Chondrocyte (in vitro differentiated cells): Measurements from ENCODE around the gene FAM120AOS. TPM values are rescaled to one million over a fixed set of nuclear protein-coding genes. Genes with fewer than 3 reads are reported as not detected.
A peak's percentile ranks its signal among the peaks of the same experiment; 100 is the strongest.

Experiments used
- DNase-seq: peaks from one replicate; pipeline ENCODE4 v3.0.0; 2021; ENCODE audit warnings: mixed read lengths, low spot score
- H3K27ac Mint-ChIP-seq: one replicate; pipeline ENCODE4 v1.8.0; 2021; ENCODE audit warnings: mild to moderate bottlenecking, moderate library complexity, mixed read lengths; ENCODE audit not compliant: unreplicated experiment
- H3K27me3 Mint-ChIP-seq: 2 replicates; pipeline ENCODE4 v1.8.0; 2021; ENCODE audit warnings: low read depth, mixed read lengths
- H3K36me3 Mint-ChIP-seq: 2 replicates; pipeline ENCODE4 v1.8.0; 2021; ENCODE audit warnings: low read depth, mixed read lengths
- H3K4me1 Mint-ChIP-seq: 2 replicates; pipeline ENCODE4 v1.8.0; 2021; ENCODE audit warnings: low read depth, mild to moderate bottlenecking, mixed read lengths
- H3K4me3 Mint-ChIP-seq: one replicate; pipeline ENCODE4 v1.8.0; 2021; ENCODE audit warnings: mild to moderate bottlenecking, moderate library complexity, mixed read lengths; ENCODE audit not compliant: unreplicated experiment
- H3K9me3 Mint-ChIP-seq: 2 replicates; pipeline ENCODE4 v1.8.0; 2021; ENCODE audit warnings: low read depth, mixed read lengths
- total RNA-seq: library from RNA; stranded (reverse); gene quantifications from 3 replicates; pipeline ENCODE4 v1.2.1, GENCODE V29; 2021
- TF ChIP-seq, protein P1 (sequence below): fragments of 200-600 bp; sonication (generic); IDR thresholded peaks from 2 replicates; pipeline ENCODE4 v1.5.0; 2021; ENCODE audit warnings: antibody characterized with exemption, mild to moderate bottlenecking, moderate library complexity

Gene FAM120AOS
- total RNA-seq, 1 donor from 2014 or later: 41.4 TPM

DNA sequence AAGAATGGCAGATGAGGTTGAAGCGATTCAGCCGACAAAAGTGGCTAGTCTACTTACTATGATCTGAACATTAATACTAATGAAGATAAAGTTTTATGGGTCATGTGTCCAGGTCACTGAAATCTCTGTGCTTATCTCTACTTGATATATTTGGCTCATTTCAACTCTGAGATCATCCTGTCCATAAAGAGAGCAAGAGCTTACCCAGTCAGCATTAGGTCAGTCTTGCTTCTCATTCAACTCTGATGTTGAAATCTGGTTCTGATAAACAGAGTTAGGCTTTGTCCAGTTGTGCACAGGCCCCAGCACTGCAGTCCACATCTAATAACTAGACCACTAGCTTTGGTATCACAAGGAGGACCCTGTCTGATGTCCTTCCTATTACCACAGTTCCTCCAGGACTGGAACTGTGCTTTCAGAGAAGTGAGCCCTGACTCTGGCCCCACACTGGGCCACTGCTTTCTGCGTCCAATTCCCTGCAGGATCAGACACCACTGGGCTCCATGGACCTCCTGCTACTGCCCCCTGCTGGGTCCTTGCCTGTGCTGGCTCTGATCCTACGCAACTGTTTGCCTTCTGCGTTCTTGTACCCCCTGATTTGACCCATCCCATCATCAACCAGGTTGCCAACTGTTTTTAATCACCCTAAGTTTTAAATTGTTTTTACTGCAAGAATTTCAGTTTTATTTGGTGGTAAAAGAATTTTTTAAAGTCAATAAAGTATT is 25.6 kb downstream of the FAM120AOS start:
- H3K27ac Mint-ChIP-seq: no peak overlapping the region
- peaks cover 3% of the 10 kb centered on the region for H3K27me3 Mint-ChIP-seq
- no peak for DNase-seq
- peaks cover 11% of the 10 kb centered on the region for H3K9me3 Mint-ChIP-seq
- H3K4me3 Mint-ChIP-seq: no peak overlapping the region
- TF ChIP-seq, protein P1, sequence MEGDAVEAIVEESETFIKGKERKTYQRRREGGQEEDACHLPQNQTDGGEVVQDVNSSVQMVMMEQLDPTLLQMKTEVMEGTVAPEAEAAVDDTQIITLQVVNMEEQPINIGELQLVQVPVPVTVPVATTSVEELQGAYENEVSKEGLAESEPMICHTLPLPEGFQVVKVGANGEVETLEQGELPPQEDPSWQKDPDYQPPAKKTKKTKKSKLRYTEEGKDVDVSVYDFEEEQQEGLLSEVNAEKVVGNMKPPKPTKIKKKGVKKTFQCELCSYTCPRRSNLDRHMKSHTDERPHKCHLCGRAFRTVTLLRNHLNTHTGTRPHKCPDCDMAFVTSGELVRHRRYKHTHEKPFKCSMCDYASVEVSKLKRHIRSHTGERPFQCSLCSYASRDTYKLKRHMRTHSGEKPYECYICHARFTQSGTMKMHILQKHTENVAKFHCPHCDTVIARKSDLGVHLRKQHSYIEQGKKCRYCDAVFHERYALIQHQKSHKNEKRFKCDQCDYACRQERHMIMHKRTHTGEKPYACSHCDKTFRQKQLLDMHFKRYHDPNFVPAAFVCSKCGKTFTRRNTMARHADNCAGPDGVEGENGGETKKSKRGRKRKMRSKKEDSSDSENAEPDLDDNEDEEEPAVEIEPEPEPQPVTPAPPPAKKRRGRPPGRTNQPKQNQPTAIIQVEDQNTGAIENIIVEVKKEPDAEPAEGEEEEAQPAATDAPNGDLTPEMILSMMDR: peak; percentile 17
- H3K4me1 Mint-ChIP-seq: peaks cover 3% of the 10 kb centered on the region
- H3K36me3 Mint-ChIP-seq: peaks cover 3% of the 10 kb centered on the region

DNA sequence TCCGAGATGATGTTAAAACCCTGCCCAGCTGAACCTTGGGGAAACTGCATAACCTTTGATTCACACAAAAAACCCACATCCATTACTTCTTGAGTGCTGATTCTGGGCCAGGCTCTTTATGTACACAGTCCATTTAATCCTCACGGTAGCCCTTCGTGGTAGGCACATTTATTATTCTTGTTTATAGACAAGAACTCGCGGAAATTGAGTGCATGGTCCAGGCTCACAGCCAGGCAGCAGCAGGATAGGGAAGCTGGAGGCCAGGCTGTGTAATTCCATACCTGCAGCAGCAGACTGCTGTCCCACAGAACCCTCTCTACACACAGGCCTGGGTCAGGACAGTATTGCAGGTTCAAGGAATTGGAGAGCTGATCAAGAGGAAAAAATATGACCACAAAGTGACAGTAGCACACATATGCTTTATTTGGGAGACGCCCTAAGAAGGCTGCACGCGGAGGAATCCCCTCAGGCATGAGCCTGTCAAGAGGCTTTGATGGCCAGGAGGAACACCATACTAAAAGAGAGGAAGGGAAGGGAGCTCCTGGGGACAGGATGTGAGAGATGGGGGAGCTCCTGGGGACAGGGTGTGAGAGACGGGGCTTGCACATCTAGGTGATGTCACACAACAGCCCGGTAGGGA is 30.3 kb downstream of the FAM120AOS start:
- TF ChIP-seq, protein P1: no peak
- no peak overlapping the region for H3K4me3 Mint-ChIP-seq
- H3K36me3 Mint-ChIP-seq: peaks cover 7% of the 10 kb centered on the region
- no peak for DNase-seq
- peaks cover 17% of the 10 kb centered on the region for H3K9me3 Mint-ChIP-seq
- H3K27me3 Mint-ChIP-seq: no peaks in the 10 kb centered on the region
- H3K27ac Mint-ChIP-seq: no peak overlapping the region
- H3K4me1 Mint-ChIP-seq: no peaks in the 10 kb centered on the region

DNA sequence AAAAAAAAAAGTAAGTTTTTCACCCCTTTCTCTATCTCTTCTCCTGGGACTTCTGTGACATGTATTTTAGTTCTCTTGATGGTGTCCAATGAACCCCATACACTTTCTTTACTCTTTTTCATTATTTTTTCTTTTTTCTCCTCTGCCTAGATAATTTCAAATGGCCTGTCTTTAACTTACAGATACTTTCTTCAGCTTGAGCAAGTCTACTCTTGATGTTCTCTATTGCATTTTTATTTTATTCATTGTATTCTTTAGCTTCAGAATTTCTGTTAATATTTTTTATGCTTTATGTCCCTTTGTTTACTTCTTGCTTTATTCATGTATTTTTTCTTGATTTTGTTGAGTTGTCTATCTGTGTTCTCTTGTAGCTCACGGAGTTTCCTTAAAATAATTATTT is 34.4 kb downstream of the FAM120AOS start:
- no peaks in the 10 kb centered on the region for H3K4me1 Mint-ChIP-seq
- peaks cover 13% of the 10 kb centered on the region for H3K9me3 Mint-ChIP-seq
- DNase-seq: no peak
- no peak overlapping the region for H3K27ac Mint-ChIP-seq
- TF ChIP-seq, protein P1: no peak
- H3K4me3 Mint-ChIP-seq: no peak overlapping the region
- H3K27me3 Mint-ChIP-seq: peaks cover 13% of the 10 kb centered on the region
- H3K36me3 Mint-ChIP-seq: peaks cover 4% of the 10 kb centered on the region

DNA sequence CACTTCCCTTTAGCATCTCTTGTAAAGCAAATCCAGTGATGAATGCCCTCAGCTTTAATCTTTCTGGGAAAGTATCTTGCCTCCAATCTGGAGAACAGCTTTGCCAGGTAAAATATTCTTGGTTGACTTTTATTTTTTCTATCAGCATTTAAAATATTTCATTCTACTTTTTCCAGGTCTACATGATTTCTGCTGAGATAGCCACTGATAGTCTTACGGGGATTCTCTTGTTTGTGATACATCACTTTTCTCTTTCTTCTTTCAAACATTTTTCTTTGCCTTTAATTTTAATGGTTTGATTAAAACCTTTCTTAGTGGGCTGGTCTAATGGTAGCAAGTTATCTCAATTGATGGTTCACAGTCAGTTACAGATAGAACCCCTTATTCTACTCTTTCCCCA is 35.8 kb downstream of the FAM120AOS start:
- Mint-ChIP-seq H3K27ac (no peak overlapping the region), H3K36me3 (peaks cover 4% of the 10 kb centered on the region), H3K27me3 (peaks cover 18% of the 10 kb centered on the region), H3K4me3 (no peak overlapping the region), H3K4me1 (no peaks in the 10 kb centered on the region), H3K9me3 (peaks cover 16% of the 10 kb centered on the region)
- TF ChIP-seq, protein P1: no peak
- DNase-seq: no peak

DNA sequence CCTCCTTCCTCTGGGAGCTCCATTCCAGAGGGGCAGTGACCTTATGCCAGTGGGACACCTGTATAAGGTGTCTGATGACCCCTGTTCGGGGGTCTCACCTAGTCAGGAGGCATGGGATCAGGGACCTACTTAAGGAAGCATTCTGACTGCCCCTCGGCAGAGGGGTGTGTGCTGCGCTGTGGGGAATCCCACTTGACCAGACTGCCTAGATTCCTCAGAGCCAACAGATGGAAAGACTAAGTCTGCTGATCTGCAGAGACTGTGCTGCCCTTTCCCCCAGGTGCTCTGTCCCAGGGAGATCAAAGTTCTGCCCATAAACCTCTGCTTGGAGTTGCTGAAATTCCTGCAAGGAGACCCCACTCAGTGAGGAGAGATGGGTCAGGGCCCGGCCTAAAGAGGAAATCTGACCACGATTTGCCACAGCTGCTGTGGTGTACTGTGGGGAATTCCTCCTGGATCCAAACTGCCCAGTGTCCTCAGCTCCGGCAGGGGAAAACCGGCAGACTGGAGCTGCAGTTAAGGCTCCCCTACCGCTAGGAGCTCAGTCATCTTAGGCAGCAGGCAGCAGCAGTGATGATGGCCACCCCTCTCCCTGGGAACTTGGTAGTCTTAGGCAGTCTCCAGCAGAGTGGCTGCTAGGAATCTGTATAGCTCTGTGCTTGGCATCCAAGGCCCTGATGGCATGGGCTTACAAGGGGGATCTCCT is 36.7 kb downstream of the FAM120AOS start:
- no peak for DNase-seq
- no peaks in the 10 kb centered on the region for H3K4me1 Mint-ChIP-seq
- peaks cover 16% of the 10 kb centered on the region for H3K9me3 Mint-ChIP-seq

More for the DNA sequence above, 36.7 kb downstream of the FAM120AOS start:
- peaks cover 4% of the 10 kb centered on the region for H3K36me3 Mint-ChIP-seq
- peaks cover 24% of the 10 kb centered on the region for H3K27me3 Mint-ChIP-seq
- TF ChIP-seq, protein P1: no peak
- H3K4me3 Mint-ChIP-seq: no peak overlapping the region
- no peak overlapping the region for H3K27ac Mint-ChIP-seq
